ENCODE measurements around the gene LSAMP. TPM values are rescaled to one million over a fixed set of nuclear protein-coding genes. Genes with fewer than 3 reads are reported as not detected.

The LSAMP gene
- total RNA-seq, 2 donors from 2014 or later = 1.1 to 5.9 TPM

- H3K9me3 ChIP-seq = no peaks in the 10 kb centered on the region
- H3K9ac ChIP-seq (ENCODE audit: low read depth in 2 of 2, low read length in 2 of 2) = no peak overlapping the region
- H3K36me3 ChIP-seq = no peaks in the 10 kb centered on the region
- no peaks in the 10 kb centered on the region for H3K4me1 ChIP-seq
- no peak for DNase-seq
- intact Hi-C loops (cut with DNase I) = no loop called here
- H3K27me3 ChIP-seq = no peaks in the 10 kb centered on the region
- no peak for TF ChIP-seq CTCF (IDR thresholded peaks at IDR 0.05)
- no peak overlapping the region for H3K27ac ChIP-seq
- no peak overlapping the region for H3K4me3 ChIP-seq
Measured at GRCh38 chr3:116241677-116242076, 203.6 kb downstream of the LSAMP start.

- Histone ChIP-seq H3K9me3 (no peaks in the 10 kb centered on the region), H3K27me3 (no peaks in the 10 kb centered on the region), H3K36me3 (no peaks in the 10 kb centered on the region), H3K4me3 (no peak overlapping the region), H3K4me1 (no peaks in the 10 kb centered on the region), H3K27ac (no peak overlapping the region), H3K9ac (ENCODE audit: low read depth in 2 of 2, low read length in 2 of 2) (no peak overlapping the region)
- TF ChIP-seq CTCF (IDR thresholded peaks at IDR 0.05) = no peak
- no peak for DNase-seq
- intact Hi-C loops (cut with DNase I) = no loop called here
Measured at GRCh38 chr3:116240261-116240660, 205.0 kb downstream of the LSAMP start.

- H3K27ac ChIP-seq = no peak overlapping the region
- no peak overlapping the region for H3K9ac ChIP-seq (ENCODE audit: low read depth in 2 of 2, low read length in 2 of 2)
- intact Hi-C loops (cut with DNase I) = no loop called here
- DNase-seq = no peak
- H3K9me3 ChIP-seq = no peaks in the 10 kb centered on the region
- no peaks in the 10 kb centered on the region for H3K36me3 ChIP-seq
- no peaks in the 10 kb centered on the region for H3K4me1 ChIP-seq
- no peaks in the 10 kb centered on the region for H3K27me3 ChIP-seq
- no peak overlapping the region for H3K4me3 ChIP-seq
- TF ChIP-seq CTCF (IDR thresholded peaks at IDR 0.05) = no peak
Measured at GRCh38 chr3:116238846-116239565, 206.3 kb downstream of the LSAMP start.

- intact Hi-C loops (cut with DNase I) = no loop called here
- no peak for TF ChIP-seq CTCF (IDR thresholded peaks at IDR 0.05)
- H3K27me3 ChIP-seq = no peaks in the 10 kb centered on the region
- H3K27ac ChIP-seq = no peak overlapping the region
- H3K9me3 ChIP-seq = no peaks in the 10 kb centered on the region
- no peak overlapping the region for H3K4me3 ChIP-seq
- DNase-seq = no peak
- H3K9ac ChIP-seq (ENCODE audit: low read depth in 2 of 2, low read length in 2 of 2) = no peak overlapping the region
- no peaks in the 10 kb centered on the region for H3K4me1 ChIP-seq
- H3K36me3 ChIP-seq = no peaks in the 10 kb centered on the region
Measured at GRCh38 chr3:116233711-116234357, 211.5 kb downstream of the LSAMP start.

GRCh38 chr3:116230431-116231020 lies 214.8 kb downstream of the LSAMP start:
- intact Hi-C loops (cut with DNase I) = no loop called here
- no peak overlapping the region for H3K4me3 ChIP-seq
- H3K36me3 ChIP-seq = no peaks in the 10 kb centered on the region
- DNase-seq = no peak
- no peak overlapping the region for H3K9ac ChIP-seq (ENCODE audit: low read depth in 2 of 2, low read length in 2 of 2)
- H3K27ac ChIP-seq = no peak overlapping the region
- no peaks in the 10 kb centered on the region for H3K27me3 ChIP-seq
- H3K9me3 ChIP-seq = no peaks in the 10 kb centered on the region
- no peaks in the 10 kb centered on the region for H3K4me1 ChIP-seq
- TF ChIP-seq CTCF (IDR thresholded peaks at IDR 0.05) = no peak

Measured in colonic mucosa (tissue), 4 donors.